ENCODE results near the gene PAQR5.
"Not testable (repeated sequence)": the region's sequence is repeated elsewhere in the genome, so short reads cannot be mapped to it uniquely, and the experiment has no call there.

Gene PAQR5

GRCh38 chr15:69298697-69299441 is at the start of gene PAQR5:
Gene PAQR5 (plus strand): TSS chr15:69298912. CDS start chr15:69360081, 61,169 bp downstream.
- H3K27ac ChIP-seq, result no peak within 1 kb of the TSS
- DNase-seq (ENCODE audit: low read depth, low spot score), result no peak

- DNase-seq (ENCODE audit: low read depth, low spot score), result peak; percentile 3
- H3K27ac ChIP-seq, result peak overlapping the region; percentile 26
Observed at GRCh38 chr15:69253156-69253555, 45.6 kb upstream of the PAQR5 start.

- no peak for DNase-seq (ENCODE audit: low read depth, low spot score)
- no peak overlapping the region for H3K27ac ChIP-seq
Observed at GRCh38 chr15:69265347-69265955, 33.3 kb upstream of the PAQR5 start.

DNA sequence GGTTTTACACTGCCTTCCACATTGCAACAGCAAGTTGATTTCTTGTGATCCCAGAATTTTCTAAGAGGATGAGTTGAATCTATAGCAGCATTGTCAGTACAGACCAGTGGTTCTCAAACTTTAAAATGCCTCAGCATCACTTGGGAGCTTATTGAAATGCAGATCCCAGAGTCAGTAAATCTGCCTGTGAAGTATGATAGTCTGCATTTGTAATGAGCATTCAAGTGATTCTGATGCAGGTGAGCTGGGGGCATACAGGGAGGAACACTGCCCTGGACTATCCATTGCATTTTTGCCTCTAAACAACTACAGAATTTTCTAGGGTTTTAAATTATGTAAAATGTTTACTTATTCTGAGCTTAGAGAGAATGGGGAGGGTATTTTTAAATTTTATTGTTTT is 27.5 kb upstream of the PAQR5 start:
- DNase-seq (ENCODE audit: low read depth, low spot score), result no peak
- H3K27ac ChIP-seq, result no peak overlapping the region

- H3K27ac ChIP-seq, result no peak overlapping the region
- DNase-seq (ENCODE audit: low read depth, low spot score), result no peak
Observed at GRCh38 chr15:69272139-69272538, 26.6 kb upstream of the PAQR5 start.

- no peak for DNase-seq (ENCODE audit: low read depth, low spot score)
- no peak overlapping the region for H3K27ac ChIP-seq
Observed at GRCh38 chr15:69272891-69273290, 25.8 kb upstream of the PAQR5 start.

DNA sequence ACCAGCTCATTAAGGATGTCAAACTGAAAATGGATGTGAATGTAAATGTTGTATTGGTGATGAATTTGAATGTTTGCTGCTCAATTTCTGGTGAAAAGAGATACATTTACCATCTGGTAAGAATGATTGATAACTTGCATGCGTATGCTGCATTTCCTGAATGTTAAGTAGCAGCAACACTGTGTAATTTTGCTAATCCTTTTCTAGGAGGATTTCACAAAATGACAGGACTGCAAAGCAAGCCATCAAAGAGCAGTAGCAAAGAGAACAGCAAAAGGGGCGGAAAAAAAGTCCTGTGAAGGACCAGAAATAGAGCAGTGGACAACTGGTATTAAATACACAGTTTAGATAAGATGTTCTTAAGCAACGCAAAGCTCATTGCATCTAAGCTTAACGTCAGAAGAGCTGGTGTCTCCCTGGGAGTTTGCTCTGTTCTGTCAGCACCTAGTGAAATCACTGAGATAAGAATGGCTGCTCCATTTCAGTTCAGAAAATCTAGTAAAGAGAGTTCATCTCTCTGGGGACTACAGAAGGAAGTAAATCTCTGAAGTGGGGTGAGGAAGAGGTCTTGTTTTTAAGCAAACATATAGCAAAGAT is 23.5 kb upstream of the PAQR5 start:
- no peak for DNase-seq (ENCODE audit: low read depth, low spot score)
- no peak overlapping the region for H3K27ac ChIP-seq

- H3K27ac ChIP-seq, result no peak overlapping the region
- DNase-seq (ENCODE audit: low read depth, low spot score), result no peak
Observed at GRCh38 chr15:69275933-69276560, 22.7 kb upstream of the PAQR5 start.

DNA sequence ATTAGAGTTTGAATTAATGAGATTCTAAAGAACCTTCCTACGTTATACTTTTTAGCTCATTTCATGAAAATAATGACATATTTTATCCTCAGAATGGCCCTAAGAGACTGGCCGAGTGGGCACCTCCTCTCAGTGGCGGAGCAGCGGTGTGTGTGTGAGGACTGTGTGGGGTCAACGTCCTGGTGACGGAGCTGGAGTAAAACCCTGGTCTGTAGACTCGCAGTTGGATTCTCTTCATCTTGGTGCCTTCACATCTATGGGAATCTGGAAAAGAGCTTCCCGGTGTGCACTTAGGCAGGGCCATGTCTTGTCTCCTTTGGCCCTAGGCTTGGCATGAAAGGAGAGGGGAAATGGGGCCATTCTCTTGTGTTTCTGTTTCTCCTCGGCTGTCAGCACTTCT is 21.4 kb upstream of the PAQR5 start:
- H3K27ac ChIP-seq, result no peak overlapping the region
- no peak for DNase-seq (ENCODE audit: low read depth, low spot score)

DNA sequence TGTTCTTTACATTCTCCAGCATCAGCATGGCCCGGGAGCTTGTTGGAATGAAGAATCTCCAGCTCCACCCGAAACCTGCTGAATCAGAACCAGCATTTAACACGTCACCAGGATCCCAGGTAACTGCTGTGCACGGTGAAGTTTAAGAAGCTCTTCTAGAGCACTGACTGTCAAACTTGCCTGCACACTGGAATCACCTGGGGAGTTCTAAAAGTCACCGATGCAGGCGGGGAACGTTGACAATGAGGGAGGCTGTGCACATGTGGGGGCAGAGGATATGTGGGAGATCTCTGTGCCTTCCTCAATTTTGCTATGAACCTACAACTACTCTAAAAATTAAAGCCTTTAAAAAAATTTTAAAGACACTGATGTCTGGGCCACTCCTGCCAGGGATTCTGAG is 19.1 kb upstream of the PAQR5 start:
- DNase-seq (ENCODE audit: low read depth, low spot score), result no peak
- H3K27ac ChIP-seq, result no peak overlapping the region

- H3K27ac ChIP-seq, result no peak overlapping the region
- DNase-seq (ENCODE audit: low read depth, low spot score), result no peak
Observed at GRCh38 chr15:69280783-69281182, 17.9 kb upstream of the PAQR5 start.

GRCh38 chr15:69282104-69282743 is 16.5 kb upstream of the PAQR5 start:
- no peak overlapping the region for H3K27ac ChIP-seq
- DNase-seq (ENCODE audit: low read depth, low spot score), result no peak

GRCh38 chr15:69285834-69286233 is 12.9 kb upstream of the PAQR5 start:
- no peak for DNase-seq (ENCODE audit: low read depth, low spot score)

GRCh38 chr15:69288011-69288410 is 10.7 kb upstream of the PAQR5 start:
- no peak overlapping the region for H3K27ac ChIP-seq
- no peak for DNase-seq (ENCODE audit: low read depth, low spot score)

More at GRCh38 chr15:69285834-69286233, 12.9 kb upstream of the PAQR5 start:
- no peak overlapping the region for H3K27ac ChIP-seq

- DNase-seq (ENCODE audit: low read depth, low spot score), result peak; percentile 12
- H3K27ac ChIP-seq, result no peak overlapping the region
Observed at GRCh38 chr15:69288531-69289341, 10.0 kb upstream of the PAQR5 start.

DNA sequence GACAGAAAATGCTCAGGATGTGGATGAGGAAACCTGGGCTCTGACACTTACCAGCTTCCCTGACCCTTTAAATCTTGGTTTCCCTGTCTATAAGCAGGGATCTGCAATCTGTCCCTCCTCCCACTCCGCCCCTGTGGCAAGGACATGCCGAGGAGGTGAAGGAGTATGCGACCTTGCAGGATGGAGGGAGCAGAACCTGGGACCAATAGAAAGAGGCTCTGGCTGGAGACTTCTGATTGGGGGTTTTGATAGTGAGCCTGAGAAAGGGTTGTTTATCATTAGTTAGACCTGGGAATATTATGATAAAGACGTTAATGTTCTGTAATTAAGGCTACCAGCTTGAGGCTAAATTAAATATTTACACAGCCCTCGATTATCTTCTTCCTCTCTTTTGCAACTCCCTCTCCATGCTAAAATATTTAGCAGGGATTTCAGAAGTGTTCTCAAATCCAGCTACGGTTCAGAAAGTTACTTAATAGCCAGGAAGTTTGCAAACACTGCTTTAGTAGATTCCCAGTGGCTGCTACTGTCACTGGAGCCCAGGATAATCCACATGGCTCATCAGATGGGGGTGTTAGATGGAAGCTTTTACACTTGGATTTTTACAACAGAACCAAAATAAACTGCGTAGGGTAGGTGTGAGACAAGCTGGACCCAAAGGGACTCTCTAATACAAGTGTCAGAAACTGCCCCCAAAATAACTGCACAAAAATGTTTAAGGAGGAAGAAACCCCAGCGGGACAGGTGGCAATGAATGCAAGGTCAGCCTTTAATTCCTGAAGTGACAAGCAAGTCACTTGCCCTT is 9.2 kb upstream of the PAQR5 start:
- DNase-seq (ENCODE audit: low read depth, low spot score), result no peak
- no peak overlapping the region for H3K27ac ChIP-seq

DNA sequence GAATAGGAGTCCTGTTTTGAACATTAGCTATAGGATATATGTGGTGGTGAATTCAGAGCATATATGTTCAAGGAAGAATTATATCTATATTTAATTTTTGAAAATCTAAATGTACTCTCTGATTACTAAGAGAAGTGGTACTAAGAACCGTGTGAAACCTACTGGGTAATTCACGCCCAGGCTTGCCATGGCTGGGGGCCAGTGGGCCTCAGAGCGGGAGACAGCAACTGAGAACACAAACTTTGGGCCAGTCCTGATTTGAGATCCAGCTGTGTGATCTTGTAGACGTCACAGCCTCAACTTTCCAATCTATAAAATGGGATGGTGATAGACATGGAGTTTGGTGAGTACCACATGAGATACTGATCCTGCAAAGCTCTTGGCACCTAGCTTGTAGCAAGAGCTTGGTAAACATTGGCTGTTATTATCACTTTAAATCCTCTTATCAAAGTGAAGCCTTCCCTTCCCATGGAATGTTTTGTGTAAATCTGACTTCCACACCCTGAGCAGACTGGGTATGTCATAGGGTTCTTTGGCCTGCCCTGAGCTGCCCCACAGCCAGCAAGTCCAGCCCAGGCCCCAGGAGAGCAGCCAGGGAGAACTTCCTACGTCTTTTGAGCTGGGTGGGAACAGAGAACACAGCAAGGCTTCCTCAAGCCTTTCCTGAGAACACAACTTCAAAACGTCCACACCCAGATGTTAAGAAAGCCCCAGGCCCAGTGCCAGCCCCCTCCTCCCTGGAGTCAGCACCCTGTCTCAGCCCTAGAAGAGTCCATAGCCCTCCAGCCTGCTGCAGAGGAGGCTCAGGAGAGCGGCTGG is 8.2 kb upstream of the PAQR5 start:
- no peak for DNase-seq (ENCODE audit: low read depth, low spot score)
- no peak overlapping the region for H3K27ac ChIP-seq

DNA sequence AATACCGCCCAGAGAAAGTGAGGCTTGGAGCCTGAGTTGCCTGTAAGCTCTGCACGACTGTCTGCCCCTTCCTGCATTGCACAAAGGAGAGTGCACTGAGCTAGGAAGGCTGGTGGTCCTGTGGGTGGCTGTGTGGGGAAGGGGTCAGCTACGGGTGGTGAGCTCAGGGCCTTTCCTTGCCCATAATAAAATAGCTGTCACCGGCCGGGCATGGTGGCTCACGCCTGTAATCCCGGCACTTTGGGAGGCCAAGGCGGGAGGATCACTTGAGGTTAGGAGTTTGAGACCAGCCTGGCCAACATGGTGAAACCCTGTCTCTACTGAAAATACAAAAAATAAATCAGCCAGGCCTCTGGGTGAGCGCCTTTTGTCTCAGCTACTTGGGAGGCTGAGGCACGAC is 7.1 kb upstream of the PAQR5 start:
- not testable (repeated sequence) for H3K27ac ChIP-seq; DNase-seq (ENCODE audit: low read depth, low spot score)
